Measurements from ENCODE around the gene ZACN.

Gene ZACN

DNA sequence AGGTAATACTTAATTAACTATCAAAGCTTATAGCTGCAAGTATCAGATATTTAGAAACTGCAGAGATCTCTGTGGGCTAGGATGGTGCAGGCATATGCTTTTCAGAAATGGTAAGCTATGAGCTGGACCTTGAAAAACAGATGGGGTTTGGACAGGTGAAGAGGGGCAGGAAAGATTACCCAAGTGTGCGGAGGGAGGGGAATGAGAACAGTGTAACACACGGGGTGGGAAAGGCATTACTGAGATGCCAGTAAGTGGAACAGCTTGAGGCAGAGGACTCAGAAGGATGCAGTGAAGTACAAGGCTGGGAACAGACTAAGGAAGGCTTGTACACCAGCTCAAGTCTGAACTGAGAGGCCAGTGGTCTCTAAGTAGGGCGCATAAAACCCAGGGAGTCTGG, 29.7 kb upstream of the ZACN start:
- H3K4me3 ChIP-seq (ENCODE audit: low read depth, low read length), result no peak overlapping the region
- TF ChIP-seq CTCF (IDR thresholded peaks at IDR 0.05; ENCODE audit: insufficient read depth, low read depth, low read length, missing control alignments), result no peak
- no peak for DNase-seq (ENCODE audit: low read depth)

GRCh38 chr17:76049836-76050537, 29.0 kb upstream of the ZACN start:
- no peak for DNase-seq (ENCODE audit: low read depth)
- H3K4me3 ChIP-seq (ENCODE audit: low read depth, low read length), result no peak overlapping the region
- TF ChIP-seq CTCF (IDR thresholded peaks at IDR 0.05; ENCODE audit: insufficient read depth, low read depth, low read length, missing control alignments), result no peak

- no peak for TF ChIP-seq CTCF (IDR thresholded peaks at IDR 0.05; ENCODE audit: insufficient read depth, low read depth, low read length, missing control alignments)
Measured at GRCh38 chr17:76050538-76051467, 28.2 kb upstream of the ZACN start.

GRCh38 chr17:76051561-76051960, 27.4 kb upstream of the ZACN start:
- no peak overlapping the region for H3K4me3 ChIP-seq (ENCODE audit: low read depth, low read length)
- no peak for TF ChIP-seq CTCF (IDR thresholded peaks at IDR 0.05; ENCODE audit: insufficient read depth, low read depth, low read length, missing control alignments)

More at GRCh38 chr17:76050538-76051467, 28.2 kb upstream of the ZACN start:
- H3K4me3 ChIP-seq (ENCODE audit: low read depth, low read length), result no peak overlapping the region
- DNase-seq (ENCODE audit: low read depth), result no peak

GRCh38 chr17:76053246-76054111, 25.5 kb upstream of the ZACN start:
- no peak for DNase-seq (ENCODE audit: low read depth)
- no peak overlapping the region for H3K4me3 ChIP-seq (ENCODE audit: low read depth, low read length)

More at GRCh38 chr17:76051561-76051960, 27.4 kb upstream of the ZACN start:
- DNase-seq (ENCODE audit: low read depth), result no peak

More at GRCh38 chr17:76053246-76054111, 25.5 kb upstream of the ZACN start:
- TF ChIP-seq CTCF (IDR thresholded peaks at IDR 0.05; ENCODE audit: insufficient read depth, low read depth, low read length, missing control alignments), result no peak

Measured in GM12865 (cell line).